ENCODE measurements around the gene MPPED1.

MPPED1 gene

GRCh38 chr22:43432883-43433415, 21.1 kb downstream of the MPPED1 start:
- no peak for DNase-seq

DNA sequence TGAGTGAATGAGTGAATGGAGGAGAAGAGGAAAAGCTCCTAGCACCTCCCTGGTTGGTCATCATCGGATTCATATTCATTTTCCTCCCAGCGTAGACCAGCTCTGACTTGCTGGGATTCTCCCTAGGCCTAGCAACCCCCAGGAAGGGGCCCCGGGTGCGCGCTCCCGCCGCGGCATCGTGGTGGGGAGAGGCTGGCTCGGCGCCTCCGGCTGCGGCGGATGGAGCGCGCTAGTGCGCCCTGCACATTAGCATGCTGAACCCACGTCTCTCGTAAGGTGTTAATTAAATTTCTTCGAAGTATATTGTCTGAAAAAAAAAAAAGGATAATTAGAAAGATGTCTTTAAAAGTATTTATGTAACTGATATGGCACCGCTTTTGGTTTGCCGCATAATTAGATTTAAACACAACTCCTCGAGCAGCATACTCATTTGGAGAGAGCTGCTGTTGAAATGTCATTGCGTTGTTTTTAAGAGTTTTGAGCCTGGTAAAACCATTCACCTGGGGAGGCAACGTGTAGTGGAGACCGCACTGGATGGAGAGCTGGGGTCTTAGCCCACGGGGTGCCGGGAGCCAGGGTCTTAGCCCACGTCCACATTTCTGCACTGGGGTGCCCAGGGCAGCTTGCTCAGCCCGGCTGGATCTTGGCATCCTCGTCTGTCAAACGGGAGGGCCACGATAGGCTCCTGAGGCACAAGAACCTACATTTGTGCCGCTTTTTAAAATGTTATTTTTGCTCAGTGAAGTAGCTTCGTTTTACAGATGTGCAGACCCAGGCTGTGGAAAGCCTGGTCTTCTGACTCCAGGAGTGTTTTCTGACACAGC, 21.8 kb downstream of the MPPED1 start:
- no peak for DNase-seq

DNA sequence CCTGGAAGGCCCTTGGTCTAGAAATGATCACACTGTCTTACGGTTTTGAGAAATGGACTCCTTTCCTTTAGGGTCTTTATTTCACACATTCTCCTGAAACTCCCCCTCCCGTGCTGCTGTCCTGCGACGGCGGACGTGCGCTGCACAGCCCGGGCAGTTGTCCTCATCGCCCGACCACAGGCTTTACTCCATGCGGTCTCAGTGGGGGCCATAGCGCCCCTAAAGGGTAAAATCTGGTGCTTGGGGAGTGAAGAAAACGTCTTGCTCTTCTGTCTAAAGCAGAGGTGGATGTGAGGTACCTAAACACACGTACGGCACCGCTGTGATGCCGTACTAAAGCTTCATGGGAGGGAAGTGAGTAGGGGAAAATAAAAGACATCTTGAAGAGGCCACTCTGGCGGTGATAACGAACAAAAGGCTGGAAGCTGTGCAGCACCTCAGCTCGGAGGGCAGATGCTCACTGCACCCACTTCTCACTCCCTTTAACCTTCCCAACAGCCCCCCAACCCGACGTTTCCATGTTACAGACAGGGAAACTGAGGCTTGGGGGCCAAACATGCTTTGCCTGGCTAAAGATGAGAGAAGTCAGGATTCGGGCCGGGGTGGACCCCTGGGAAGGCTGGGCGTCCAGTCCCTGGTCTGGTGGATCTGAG, 22.6 kb downstream of the MPPED1 start:
- no peak for DNase-seq

- DNase-seq = no peak
These were observed 23.1 kb downstream of the MPPED1 start for GRCh38 chr22:43434928-43435311.

GRCh38 chr22:43435851-43436811, 24.3 kb downstream of the MPPED1 start:
- DNase-seq = no peak

- DNase-seq = no peak
These were observed 25.1 kb downstream of the MPPED1 start for GRCh38 chr22:43436868-43437267.

DNA sequence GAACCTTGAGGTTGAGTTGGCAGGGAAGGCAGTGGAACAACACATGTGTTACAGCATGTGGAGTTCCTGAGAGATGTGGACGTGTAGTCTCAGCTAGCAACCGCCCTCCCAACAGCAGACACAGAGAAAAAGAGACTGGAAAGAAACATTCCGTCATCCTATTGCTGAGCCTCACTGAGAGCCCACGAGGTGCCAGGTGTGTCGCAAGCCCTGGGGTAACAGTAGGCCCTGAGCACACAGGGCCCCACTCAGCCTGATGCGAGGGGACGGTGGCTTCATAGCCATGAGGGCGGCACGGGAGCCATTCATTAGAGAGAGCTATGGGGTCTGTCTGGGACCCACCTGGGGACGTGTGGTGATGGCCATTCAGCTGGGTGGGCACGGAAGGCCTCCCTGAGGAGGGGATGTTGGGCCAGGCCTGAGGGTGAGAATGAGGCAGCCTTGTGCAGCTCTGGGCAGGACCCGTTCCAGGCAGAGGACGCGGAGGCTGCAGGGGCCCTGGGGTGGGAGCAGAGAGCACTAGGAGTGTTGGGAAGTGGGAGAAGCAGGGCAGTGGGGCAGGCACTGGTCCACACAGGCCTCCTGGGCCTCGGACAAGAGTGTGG, 26.2 kb downstream of the MPPED1 start:
- DNase-seq = no peak

GRCh38 chr22:43438666-43439347, 27.0 kb downstream of the MPPED1 start:
- DNase-seq = no peak

- no peak for DNase-seq
These were observed 27.7 kb downstream of the MPPED1 start for GRCh38 chr22:43439368-43440103.

- DNase-seq = no peak
These were observed 28.2 kb downstream of the MPPED1 start for GRCh38 chr22:43440104-43440387.

DNA sequence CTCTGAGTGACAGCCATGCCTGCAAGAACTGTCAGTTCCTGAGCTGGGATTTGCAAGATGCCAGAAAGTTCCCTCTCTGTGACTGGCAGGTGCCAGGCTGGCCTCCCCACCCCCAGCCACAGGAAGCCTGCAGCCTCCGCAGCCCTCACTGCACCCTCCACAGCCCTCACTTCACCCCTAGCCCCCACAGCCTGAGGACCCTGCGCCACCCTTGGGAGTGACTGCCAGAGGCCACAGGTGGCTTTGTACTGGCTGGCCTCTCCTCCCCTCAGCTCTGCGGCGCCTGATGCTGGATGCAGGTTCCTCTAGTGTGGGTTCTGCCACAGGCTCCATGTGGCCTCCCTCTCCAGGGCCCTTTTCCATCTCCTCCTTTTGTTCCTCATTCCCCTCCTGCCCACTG, 28.7 kb downstream of the MPPED1 start:
- DNase-seq = no peak

DNA sequence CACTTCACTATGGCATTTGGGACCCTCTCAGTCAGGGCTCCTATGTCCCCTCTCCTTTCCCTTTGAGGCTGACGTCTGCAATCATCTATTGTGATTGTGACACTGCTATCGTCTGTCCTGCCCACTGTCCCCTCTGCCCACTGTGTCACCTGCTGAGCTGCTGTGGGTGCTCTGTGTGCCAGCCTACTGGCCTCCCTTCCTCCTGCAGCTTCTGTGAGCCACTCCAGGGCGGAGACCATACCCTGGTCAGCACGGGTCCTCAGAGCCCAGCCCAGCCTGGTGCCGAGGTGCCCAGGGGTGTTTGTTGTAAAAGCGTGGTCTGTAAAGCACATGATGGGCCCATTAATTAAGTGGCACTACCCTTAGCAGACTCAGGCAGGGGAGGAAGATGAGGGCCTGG, 29.4 kb downstream of the MPPED1 start:
- DNase-seq = no peak

- no peak for DNase-seq
These were observed 29.9 kb downstream of the MPPED1 start for GRCh38 chr22:43441751-43442150.

DNA sequence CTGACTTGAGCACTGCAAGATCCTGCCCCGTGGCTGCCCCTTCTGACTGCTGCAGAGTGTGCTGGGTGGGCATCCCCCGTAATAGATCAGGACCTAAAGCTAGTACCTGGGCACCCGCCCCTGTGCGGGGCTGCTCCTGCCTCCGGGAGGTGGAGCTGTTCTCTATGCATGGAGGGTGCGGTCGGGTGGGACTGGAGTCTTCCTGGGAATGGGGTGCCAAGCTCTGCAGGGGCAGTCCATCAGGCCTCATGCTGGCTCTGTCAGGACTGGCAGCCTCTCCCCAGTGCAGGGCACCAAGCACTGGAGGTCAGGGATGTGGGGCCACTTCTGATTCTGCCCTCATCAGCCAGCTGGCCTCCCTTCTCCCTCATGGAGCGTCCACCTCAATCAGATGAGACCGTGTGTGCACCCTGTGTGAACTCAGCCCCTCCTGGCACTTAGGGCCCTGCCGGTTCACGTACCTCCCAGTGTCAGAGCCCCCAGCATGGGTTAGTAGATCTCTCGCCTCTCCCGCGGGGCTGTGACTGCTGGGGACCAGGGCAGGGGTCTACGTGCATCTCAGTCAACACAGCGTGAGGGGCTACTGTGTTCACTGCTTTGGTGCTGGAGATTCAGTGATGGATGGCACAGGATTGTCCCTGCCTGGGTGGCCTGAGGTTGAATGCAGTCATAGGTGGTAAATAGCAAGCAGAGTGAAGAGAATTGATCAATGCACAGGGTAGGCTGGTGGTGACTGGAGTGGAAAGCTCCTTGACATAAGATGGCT, 30.8 kb downstream of the MPPED1 start:
- no peak for DNase-seq

DNA sequence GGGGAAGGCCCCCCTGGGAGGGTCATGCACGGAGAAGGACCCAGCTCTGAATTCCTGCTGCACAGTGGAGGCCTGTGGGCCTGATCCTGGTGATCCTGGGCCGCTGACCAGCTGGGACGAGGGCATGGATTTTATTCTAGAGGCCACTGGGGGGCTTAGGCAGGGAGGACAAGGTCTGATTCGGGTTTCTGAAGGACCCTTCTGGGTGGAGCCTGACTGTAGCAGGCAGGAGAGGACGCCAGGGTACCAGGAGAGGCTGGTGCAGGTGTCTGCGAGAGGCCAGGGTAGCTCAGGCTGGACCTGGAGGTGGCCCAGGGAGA, 31.3 kb downstream of the MPPED1 start:
- no peak for DNase-seq

GRCh38 chr22:43446037-43446803, 34.4 kb downstream of the MPPED1 start:
- DNase-seq = no peak

GRCh38 chr22:43446916-43447315, 35.1 kb downstream of the MPPED1 start:
- DNase-seq = no peak

- no peak for DNase-seq
These were observed 35.6 kb downstream of the MPPED1 start for GRCh38 chr22:43447380-43447779.

GRCh38 chr22:43448048-43448447, 36.2 kb downstream of the MPPED1 start:
- DNase-seq = peak; percentile 3

DNA sequence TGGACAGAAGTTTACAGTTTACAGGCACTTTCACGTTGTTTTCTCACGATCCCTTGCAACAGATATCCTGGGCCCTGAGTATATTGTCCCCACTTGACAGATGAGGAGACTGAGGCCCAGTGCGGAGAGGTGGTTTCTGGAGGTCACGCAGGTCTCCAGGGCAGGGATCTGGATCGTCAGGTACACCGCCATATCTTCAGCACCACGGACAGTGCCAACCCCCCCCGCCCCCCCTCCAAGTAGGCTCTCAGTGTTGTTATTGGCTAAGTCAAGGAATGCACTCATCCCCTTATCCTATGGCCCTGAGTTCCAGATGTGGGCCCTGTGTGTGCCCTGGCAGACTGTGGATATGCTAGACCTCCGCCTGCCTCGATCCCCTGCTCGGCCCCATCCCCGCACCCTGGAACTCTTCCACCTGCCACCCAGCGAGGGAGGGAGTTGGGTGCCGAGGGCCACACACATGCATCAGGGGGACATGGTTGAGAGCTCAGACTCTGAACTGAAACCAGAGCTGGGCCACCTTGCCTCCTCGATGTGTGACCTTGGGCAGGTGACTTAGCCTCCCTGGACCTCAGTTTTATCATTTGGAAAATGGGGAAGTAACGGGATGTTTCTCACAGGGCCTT, 37.5 kb downstream of the MPPED1 start:
- DNase-seq = no peak

Measured in inflammatory macrophage treated with lipopolysaccharide for 4 hours (primary cell).